B cell (primary cell): ENCODE data around the gene PAXIP1. TPM values are rescaled to one million over a fixed set of nuclear protein-coding genes. Genes with fewer than 3 reads are reported as not detected.

Experiments
- ATAC-seq: fragments of 200-7000 bp; cut with Tn5 transposase; one replicate; pipeline ENCODE4 v1.10.0; 2021; ENCODE audit warnings: low read depth, mild to moderate bottlenecking, moderate number of reproducible peaks, moderate library complexity
- CTCF ChIA-PET: fragments of 350-600 bp; sonication (Branson Sonifier 250); formaldehyde crosslinking; loops from one replicate; lab custom pipeline; 2021; ENCODE audit warnings: antibody characterized with exemption, inconsistent platforms; lab: Charles Lee
- POLR2A ChIA-PET: fragments of 350-600 bp; sonication (Branson Sonifier 250); formaldehyde crosslinking; loops from one replicate; lab custom pipeline; 2021; ENCODE audit warnings: antibody characterized with exemption; lab: Charles Lee
- DNase-seq: peaks from one replicate; pipeline ENCODE4 v3.0.0; 2013
- H2AFZ ChIP-seq: 2 replicates; pipeline ENCODE4 v1.6.1; 2012; ENCODE audit warnings: mild to moderate bottlenecking, low read depth, low read length; ENCODE audit not compliant: insufficient read depth, poor library complexity, severe bottlenecking
- H3K27ac ChIP-seq, 2 donors: 1 replicate in 1 of 2; 2 replicates in 1 of 2; pipeline ENCODE4 v1.5.1; 2012 to 2013; ENCODE audit warnings: low read length in 2 of 2, mild to moderate bottlenecking in 2 of 2, moderate library complexity in 1 of 2
- H3K27me3 ChIP-seq, 4 experiments: fragments of 200-600 bp in 1 of 4; sonication (generic) in 1 of 4; replicated peaks in 1 of 4; 1 replicate in 2 of 4; 2 replicates in 2 of 4; pipeline versions ENCODE4 v1.6.1 to v1.7.0; 2013 to 2016; ENCODE audit warnings: low read length in 3 of 4, mild to moderate bottlenecking in 2 of 4, mixed read lengths in 1 of 4, moderate library complexity in 1 of 4; ENCODE audit not compliant: insufficient read depth in 4 of 4, control insufficient read depth in 3 of 4; ENCODE audit errors: control extremely low read depth in 1 of 4
- H3K36me3 ChIP-seq, 2 experiments: replicated peaks in 1 of 2; 1 replicate in 1 of 2; 2 replicates in 1 of 2; pipeline versions ENCODE4 v1.6.1 to v1.7.1; 2013; ENCODE audit warnings: low read length in 1 of 2; ENCODE audit not compliant: insufficient read depth in 2 of 2, control insufficient read depth in 1 of 2; ENCODE audit errors: control extremely low read depth in 1 of 2, extremely low read depth in 1 of 2
- H3K4me1 ChIP-seq, 2 donors: fragments of 200-600 bp in 1 of 2; sonication (generic) in 1 of 2; 1 replicate in 1 of 2; 2 replicates in 1 of 2; pipeline versions ENCODE4 v1.5.1 to v1.6.1; 2013 to 2017; ENCODE audit warnings: low read length in 2 of 2; ENCODE audit not compliant: control insufficient read depth in 2 of 2, insufficient read depth in 2 of 2
- H3K4me2 ChIP-seq: replicated peaks from 2 replicates; pipeline ENCODE3; 2012; ENCODE audit warnings: mild to moderate bottlenecking, low read depth, low read length; ENCODE audit not compliant: poor library complexity, severe bottlenecking
- H3K4me3 ChIP-seq, 5 experiments: fragments of 200-600 bp in 1 of 5; sonication (generic) in 1 of 5; 1 replicate in 3 of 5; 2 replicates in 2 of 5; pipeline versions ENCODE4 v1.5.1 to v1.7.0; 2011 to 2016; ENCODE audit warnings: low read length in 4 of 5, mild to moderate bottlenecking in 4 of 5, low read depth in 2 of 5, control low read depth in 1 of 5, moderate library complexity in 1 of 5; ENCODE audit not compliant: insufficient read depth in 1 of 5; ENCODE audit errors: control extremely low read depth in 1 of 5, extremely low read depth in 1 of 5
- H3K79me2 ChIP-seq: fragments of 200-600 bp; sonication (generic); one replicate; pipeline ENCODE4 v1.6.0; 2016; ENCODE audit warnings: low read length; ENCODE audit not compliant: control insufficient read depth, insufficient read depth
- H3K9ac ChIP-seq: fragments of 200-600 bp; sonication (generic); 2 replicates; pipeline ENCODE4 v1.6.1; 2017; ENCODE audit warnings: mild to moderate bottlenecking, low read length, moderate library complexity
- H3K9me3 ChIP-seq, 3 donors: one replicate each; pipeline versions ENCODE4 v1.6.1 to v1.7.1; 2013; ENCODE audit warnings: low read length in 2 of 3; ENCODE audit not compliant: control insufficient read depth in 2 of 3, insufficient read depth in 1 of 3; ENCODE audit errors: control extremely low read depth in 1 of 3
- H4K20me1 ChIP-seq: 2 replicates; pipeline ENCODE4 v1.6.0; 2012; ENCODE audit warnings: mild to moderate bottlenecking, low read length; ENCODE audit not compliant: insufficient read depth, control insufficient read depth, poor library complexity, severe bottlenecking
- H3K27ac Mint-ChIP-seq: one replicate; pipeline ENCODE4 v1.8.0; 2021; ENCODE audit warnings: mixed read lengths
- H3K27me3 Mint-ChIP-seq: one replicate; pipeline ENCODE4 v1.8.0; 2021; ENCODE audit warnings: mixed read lengths
- H3K4me1 Mint-ChIP-seq: one replicate; pipeline ENCODE4 v1.8.0; 2021; ENCODE audit warnings: mixed read lengths
- H3K4me3 Mint-ChIP-seq: one replicate; pipeline ENCODE4 v1.8.0; 2021; ENCODE audit warnings: mixed read lengths
- H3K9me3 Mint-ChIP-seq: one replicate; pipeline ENCODE4 v1.8.0; 2022; ENCODE audit warnings: mixed read lengths; ENCODE audit not compliant: insufficient read depth
- EZH2 ChIP-seq: IDR thresholded peaks from 2 replicates; pipeline ENCODE4 v1.6.1; 2012; ENCODE audit warnings: borderline replicate concordance, low read depth, mild to moderate bottlenecking, moderate library complexity, low read length; ENCODE audit not compliant: insufficient read depth, poor library complexity, severe bottlenecking
- WGBS: methylation state at CpG from one replicate; pipeline ENCODE4 v1.1.5; 2013; ENCODE audit warnings: missing lambda C conversion rate; ENCODE audit not compliant: insufficient coverage; 5-methylcytosine and 5-hydroxymethylcytosine counted together
- intact Hi-C: fragments of 100-400 bp; cut with micrococcal nuclease; formaldehyde crosslinking; loops from one replicate; pipeline ENCODE4 v1.10.0; 2022
- polyA plus RNA-seq: library from polyadenylated mRNA; depleted of rRNA; stranded (reverse); fragments of >200 nt; gene quantifications from 2 replicates; pipeline ENCODE4 v1.2.3, GENCODE V29; 2012
- total RNA-seq, 2 donors: library from RNA; stranded (reverse); fragments of 120-200 nt in 1 of 2; gene quantifications; 1 replicate in 1 of 2; 2 replicates in 1 of 2; pipeline versions ENCODE4 v1.2.3 to v1.2.4, GENCODE V29; 2013 to 2022
- TF ChIP-seq, protein P1 (sequence below): fragments of 200-600 bp; IDR thresholded peaks from one replicate; pipeline ENCODE4 v1.8.0; 2022; ENCODE audit warnings: antibody characterized with exemption, mild to moderate bottlenecking

Gene PAXIP1
- total and polyA plus RNA-seq, 2 donors (not counting 1 experiment from before 2014, with no cell fraction given), result 9.2 to 18.5 TPM

DNA sequence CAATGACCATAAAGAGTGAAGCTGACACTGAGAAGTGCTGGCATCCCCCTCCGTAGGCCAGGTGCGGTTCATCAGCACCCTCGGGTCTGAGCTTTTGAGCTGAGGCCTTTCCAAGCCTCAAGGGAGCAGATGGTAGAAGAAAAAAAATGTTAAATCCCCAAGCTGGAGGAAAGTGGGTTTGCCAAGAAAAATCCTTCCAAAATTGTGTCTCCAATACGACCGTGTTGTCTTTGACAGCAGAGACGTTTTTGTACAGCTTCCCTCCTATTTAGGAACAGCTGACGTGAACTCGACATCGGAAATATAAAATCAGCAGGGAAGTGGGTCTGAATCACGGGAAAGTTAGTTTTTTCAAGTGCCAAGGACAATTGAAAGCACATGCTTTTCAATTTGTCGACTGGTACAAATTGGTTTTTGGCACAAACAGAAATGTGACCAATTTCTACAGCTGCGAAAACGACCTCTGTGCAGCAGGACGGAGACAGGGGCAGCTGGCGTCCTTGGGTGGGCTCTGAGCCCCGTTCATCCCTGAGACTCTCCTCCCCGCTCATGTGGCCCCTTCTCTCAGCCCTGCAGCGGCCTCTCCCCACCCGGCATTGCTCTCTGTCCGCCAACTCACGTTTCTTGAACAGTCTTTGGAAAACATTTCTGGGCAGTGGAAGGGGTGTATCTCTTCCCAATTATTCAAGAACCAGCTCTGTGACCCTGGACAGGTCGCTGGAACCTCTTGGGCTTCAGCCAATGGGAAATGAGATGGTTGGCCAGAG is 89.9 kb downstream of the PAXIP1 start:
- no peak overlapping the region for H3K9ac ChIP-seq
- Mint-ChIP-seq H3K4me1 (peaks cover 7% of the 10 kb centered on the region), H3K9me3 (peaks cover 2% of the 10 kb centered on the region), H3K4me3 (no peak overlapping the region), H3K27me3 (peaks cover 44% of the 10 kb centered on the region), H3K27ac (no peak overlapping the region)
- no peaks in the 10 kb centered on the region for H3K36me3 ChIP-seq
- TF ChIP-seq, protein P1, sequence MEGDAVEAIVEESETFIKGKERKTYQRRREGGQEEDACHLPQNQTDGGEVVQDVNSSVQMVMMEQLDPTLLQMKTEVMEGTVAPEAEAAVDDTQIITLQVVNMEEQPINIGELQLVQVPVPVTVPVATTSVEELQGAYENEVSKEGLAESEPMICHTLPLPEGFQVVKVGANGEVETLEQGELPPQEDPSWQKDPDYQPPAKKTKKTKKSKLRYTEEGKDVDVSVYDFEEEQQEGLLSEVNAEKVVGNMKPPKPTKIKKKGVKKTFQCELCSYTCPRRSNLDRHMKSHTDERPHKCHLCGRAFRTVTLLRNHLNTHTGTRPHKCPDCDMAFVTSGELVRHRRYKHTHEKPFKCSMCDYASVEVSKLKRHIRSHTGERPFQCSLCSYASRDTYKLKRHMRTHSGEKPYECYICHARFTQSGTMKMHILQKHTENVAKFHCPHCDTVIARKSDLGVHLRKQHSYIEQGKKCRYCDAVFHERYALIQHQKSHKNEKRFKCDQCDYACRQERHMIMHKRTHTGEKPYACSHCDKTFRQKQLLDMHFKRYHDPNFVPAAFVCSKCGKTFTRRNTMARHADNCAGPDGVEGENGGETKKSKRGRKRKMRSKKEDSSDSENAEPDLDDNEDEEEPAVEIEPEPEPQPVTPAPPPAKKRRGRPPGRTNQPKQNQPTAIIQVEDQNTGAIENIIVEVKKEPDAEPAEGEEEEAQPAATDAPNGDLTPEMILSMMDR, result no peak
- TF ChIP-seq EZH2, result no peak
- ATAC-seq (no peak), DNase-seq (no peak)
- no peak overlapping the region for H2AFZ ChIP-seq
- POLR2A ChIA-PET, result no interaction called here
- CTCF ChIA-PET, result interaction anchor here (0.6 to 4.8 kb wide), 17 partner anchors 10 to 621 kb away, joined by 3 to 52 read pairs (median 4); partner anchors contain the start of gene INSIG1
- H4K20me1 ChIP-seq, result no peaks in the 10 kb centered on the region
- H3K27ac ChIP-seq, result no peak overlapping the region
- H3K27me3 ChIP-seq, result peaks cover 0 to 19% (median 9%) of the 10 kb centered on the region in 4 experiments
- H3K9me3 ChIP-seq, result peaks cover 0 to 18% (median 0%) of the 10 kb centered on the region in 3 donors
- peaks cover 7 to 9% of the 10 kb centered on the region in 2 donors for H3K4me1 ChIP-seq
- WGBS, result 84% methylated on average over 17 of the region's 22 CpGs
- H3K79me2 ChIP-seq, result no peaks in the 10 kb centered on the region
- H3K4me2 ChIP-seq, result no peak overlapping the region
- no peak overlapping the region for H3K4me3 ChIP-seq
- intact Hi-C loops, result loop anchor here (1.0 to 5.0 kb wide), 6 partner anchors 15 to 856 kb away; partner anchors contain the start of gene INSIG1

- peaks cover 0 to 19% (median 9%) of the 10 kb centered on the region in 4 experiments for H3K27me3 ChIP-seq
- H3K9ac ChIP-seq, result no peak overlapping the region
- intact Hi-C loops, result loop anchor here (2.0 to 5.0 kb wide), 3 partner anchors 385 to 857 kb away; partner anchors contain the start of gene INSIG1
- POLR2A ChIA-PET, result no interaction called here
- CTCF ChIA-PET, result interaction anchor here (0.7 to 4.8 kb wide), 10 partner anchors 10 to 444 kb away, joined by 3 to 52 read pairs (median 4); no protein-coding TSS in a partner anchor
- no peaks in the 10 kb centered on the region for H3K79me2 ChIP-seq
- no peak overlapping the region for H3K4me3 ChIP-seq
- ATAC-seq, result no peak
- DNase-seq, result no peak
- peaks cover 0 to 25% (median 0%) of the 10 kb centered on the region in 3 donors for H3K9me3 ChIP-seq
- H3K36me3 ChIP-seq, result no peaks in the 10 kb centered on the region
- no peak overlapping the region for H3K27ac Mint-ChIP-seq
- H4K20me1 ChIP-seq, result no peaks in the 10 kb centered on the region
- no peak overlapping the region for H3K4me2 ChIP-seq
- TF ChIP-seq, protein P1, result no peak
- no peak for TF ChIP-seq EZH2
- peaks cover 8% of the 10 kb centered on the region for H3K4me1 Mint-ChIP-seq
- 83% methylated on average over 6 of the region's 6 CpGs for WGBS
- peaks cover 7 to 9% of the 10 kb centered on the region in 2 donors for H3K4me1 ChIP-seq
- H3K9me3 Mint-ChIP-seq, result peaks cover 2% of the 10 kb centered on the region
- H3K27ac ChIP-seq, result no peak overlapping the region
- no peak overlapping the region for H2AFZ ChIP-seq
- H3K4me3 Mint-ChIP-seq, result no peak overlapping the region
- peaks cover 46% of the 10 kb centered on the region for H3K27me3 Mint-ChIP-seq
These were observed 91.0 kb downstream of the PAXIP1 start for GRCh38 chr7:154911862-154912455.
